Natural killer cell treated with Interleukin-12 subunit alpha and Interleukin-12 subunit beta and Interleukin-15 and Interleukin-18, amount 100 ng/mL, for 72 hours (primary cell): ENCODE measurements around the gene PIP5K1B. TPM values are rescaled to one million over a fixed set of nuclear protein-coding genes. Genes with fewer than 3 reads are reported as not detected.
"Not testable (repeated sequence)": the region's sequence is repeated elsewhere in the genome, so short reads cannot be mapped to it uniquely, and the experiment has no call there.

Source experiments
- ATAC-seq, 2 donors: fragments of 150-1000 bp; cut with Tn5 transposase in 1 of 2; sonication (Bioruptor Pico), chemical (Tn5 transposase) in 1 of 2; 2 replicates each; pipeline ENCODE4 v1.10.0; 2021
- DNase-seq: peaks from one replicate; pipeline ENCODE4 v3.0.0; 2022; ENCODE audit warnings: low spot score
- H3K27ac Mint-ChIP-seq, 2 donors: 1 replicate in 1 of 2; 2 replicates in 1 of 2; pipeline ENCODE4 v1.8.0; 2022; ENCODE audit warnings: mixed read lengths in 2 of 2, mild to moderate bottlenecking in 1 of 2, moderate library complexity in 1 of 2
- H3K27me3 Mint-ChIP-seq, 2 donors: 1 replicate in 1 of 2; 2 replicates in 1 of 2; pipeline ENCODE4 v1.8.0; 2022; ENCODE audit warnings: mixed read lengths in 2 of 2
- H3K36me3 Mint-ChIP-seq: one replicate; pipeline ENCODE4 v1.8.0; 2022; ENCODE audit warnings: mixed read lengths
- H3K4me1 Mint-ChIP-seq, 2 donors: 1 replicate in 1 of 2; 2 replicates in 1 of 2; pipeline ENCODE4 v1.8.0; 2022; ENCODE audit warnings: low read depth in 2 of 2, mixed read lengths in 2 of 2, mild to moderate bottlenecking in 1 of 2
- H3K4me3 Mint-ChIP-seq: one replicate; pipeline ENCODE4 v1.8.0; 2022; ENCODE audit warnings: mixed read lengths
- H3K9me3 Mint-ChIP-seq: 2 replicates; pipeline ENCODE4 v1.8.0; 2022; ENCODE audit warnings: mixed read lengths
- total RNA-seq, 2 donors: library from RNA; stranded (reverse); gene quantifications; one replicate each; pipeline ENCODE4 v1.2.3, GENCODE V29; 2022

Gene PIP5K1B
- total RNA-seq, 2 donors from 2014 or later = 0.24 to 0.73 TPM

- Mint-ChIP-seq H3K36me3 (no peaks in the 10 kb centered on the region), H3K9me3 (no peaks in the 10 kb centered on the region), H3K27ac (no peak overlapping the region), H3K27me3 (peaks cover 36 to 81% of the 10 kb centered on the region in 2 donors), H3K4me1 (no peaks in the 10 kb centered on the region), H3K4me3 (no peak overlapping the region)
- DNase-seq = no peak
- no peak for ATAC-seq
These were observed 6.0 kb upstream of the PIP5K1B start for GRCh38 chr9:68698943-68699509.

- not testable (repeated sequence) for H3K9me3 Mint-ChIP-seq, H3K36me3 Mint-ChIP-seq, DNase-seq, H3K27ac Mint-ChIP-seq, H3K4me1 Mint-ChIP-seq, H3K4me3 Mint-ChIP-seq, ATAC-seq
- H3K27me3 Mint-ChIP-seq = peaks cover 38 to 81% of the 10 kb centered on the region in 2 donors
These were observed 5.4 kb upstream of the PIP5K1B start for GRCh38 chr9:68699625-68700024.

- no peak overlapping the region for H3K27ac Mint-ChIP-seq
- H3K36me3 Mint-ChIP-seq = no peaks in the 10 kb centered on the region
- H3K4me1 Mint-ChIP-seq = peaks cover 11% of the 10 kb centered on the region in 2 donors
- peaks cover 50 to 75% of the 10 kb centered on the region in 2 donors for H3K27me3 Mint-ChIP-seq
- no peak for ATAC-seq
- H3K9me3 Mint-ChIP-seq = no peaks in the 10 kb centered on the region
- H3K4me3 Mint-ChIP-seq = no peak overlapping the region
- no peak for DNase-seq
These were observed 2.5 kb upstream of the PIP5K1B start for GRCh38 chr9:68702493-68702892.

- no peak overlapping the region for H3K4me3 Mint-ChIP-seq
These were observed 1.4 kb upstream of the PIP5K1B start for GRCh38 chr9:68703672-68704071.

GRCh38 chr9:68704498-68704813 is 584 bp upstream of the PIP5K1B start:
- Mint-ChIP-seq H3K27me3 (peaks cover 49 to 64% of the 10 kb centered on the region in 2 donors), H3K36me3 (no peaks in the 10 kb centered on the region), H3K4me1 (peaks cover 11% of the 10 kb centered on the region in 2 donors), H3K27ac (no peak overlapping the region), H3K9me3 (no peaks in the 10 kb centered on the region), H3K4me3 (peak overlapping the region; percentile 41)
- ATAC-seq (no peak), DNase-seq (no peak)

More at GRCh38 chr9:68703672-68704071, 1.4 kb upstream of the PIP5K1B start:
- Mint-ChIP-seq H3K27me3 (peaks cover 50 to 70% of the 10 kb centered on the region in 2 donors), H3K27ac (no peak overlapping the region), H3K36me3 (no peaks in the 10 kb centered on the region), H3K4me1 (peaks cover 11% of the 10 kb centered on the region in 2 donors), H3K9me3 (no peaks in the 10 kb centered on the region)
- ATAC-seq (no peak), DNase-seq (no peak)

- Mint-ChIP-seq H3K4me1 (peaks cover 11% of the 10 kb centered on the region in 2 donors), H3K9me3 (no peaks in the 10 kb centered on the region), H3K27me3 (peaks cover 47 to 57% of the 10 kb centered on the region in 2 donors), H3K4me3 (peak overlapping the region; percentile 74), H3K36me3 (no peaks in the 10 kb centered on the region), H3K27ac (no peak overlapping the region)
- DNase-seq (no peak), ATAC-seq (peak; percentile 11 to 14)
These were observed 707 bp downstream of the PIP5K1B start for GRCh38 chr9:68705531-68706362.

GRCh38 chr9:68706363-68707201 is 1.5 kb downstream of the PIP5K1B start:
- no peaks in the 10 kb centered on the region for H3K36me3 Mint-ChIP-seq
- no peak overlapping the region for H3K27ac Mint-ChIP-seq
- H3K4me1 Mint-ChIP-seq = peaks cover 11% of the 10 kb centered on the region in 2 donors
- H3K27me3 Mint-ChIP-seq = peaks cover 46 to 55% of the 10 kb centered on the region in 2 donors
- H3K9me3 Mint-ChIP-seq = no peaks in the 10 kb centered on the region
- DNase-seq (no peak), ATAC-seq (no peak)
- H3K4me3 Mint-ChIP-seq = peak overlapping the region; percentile 74

- Mint-ChIP-seq H3K36me3 (no peaks in the 10 kb centered on the region), H3K27ac (no peak overlapping the region), H3K9me3 (no peaks in the 10 kb centered on the region), H3K4me1 (peaks cover 11% of the 10 kb centered on the region in 2 donors), H3K4me3 (no peak overlapping the region), H3K27me3 (peaks cover 47 to 53% of the 10 kb centered on the region in 2 donors)
- DNase-seq = no peak
- no peak for ATAC-seq
These were observed 2.9 kb downstream of the PIP5K1B start for GRCh38 chr9:68707801-68708488.

GRCh38 chr9:68708513-68708912 is 3.5 kb downstream of the PIP5K1B start:
- Mint-ChIP-seq H3K36me3 (no peaks in the 10 kb centered on the region), H3K27ac (no peak overlapping the region), H3K4me3 (no peak overlapping the region), H3K27me3 (peaks cover 48 to 49% of the 10 kb centered on the region in 2 donors), H3K4me1 (peaks cover 11% of the 10 kb centered on the region in 2 donors), H3K9me3 (no peaks in the 10 kb centered on the region)
- ATAC-seq (no peak), DNase-seq (no peak)

GRCh38 chr9:68709291-68710110 is 4.5 kb downstream of the PIP5K1B start:
- no peak for DNase-seq
- Mint-ChIP-seq H3K36me3 (no peaks in the 10 kb centered on the region), H3K9me3 (no peaks in the 10 kb centered on the region), H3K4me3 (no peak overlapping the region), H3K27me3 (peaks cover 39 to 43% of the 10 kb centered on the region in 2 donors), H3K4me1 (peaks cover 11% of the 10 kb centered on the region in 2 donors), H3K27ac (no peak overlapping the region)
- ATAC-seq = no peak

- H3K27me3 Mint-ChIP-seq = peaks cover 37 to 43% of the 10 kb centered on the region in 2 donors
- H3K9me3 Mint-ChIP-seq = no peaks in the 10 kb centered on the region
- DNase-seq (no peak), ATAC-seq (no peak)
- H3K27ac Mint-ChIP-seq = no peak overlapping the region
- no peak overlapping the region for H3K4me3 Mint-ChIP-seq
- H3K4me1 Mint-ChIP-seq = peaks cover 11% of the 10 kb centered on the region in 2 donors
- H3K36me3 Mint-ChIP-seq = no peaks in the 10 kb centered on the region
These were observed 5.1 kb downstream of the PIP5K1B start for GRCh38 chr9:68710111-68710471.

- Mint-ChIP-seq H3K4me1 (peaks cover 4% of the 10 kb centered on the region in 2 donors), H3K27ac (no peak overlapping the region), H3K27me3 (peaks cover 32 to 49% of the 10 kb centered on the region in 2 donors), H3K36me3 (no peaks in the 10 kb centered on the region), H3K4me3 (no peak overlapping the region), H3K9me3 (no peaks in the 10 kb centered on the region)
- no peak for ATAC-seq
- DNase-seq = no peak
These were observed 6.2 kb downstream of the PIP5K1B start for GRCh38 chr9:68711281-68711680.

- Mint-ChIP-seq H3K4me1 (no peaks in the 10 kb centered on the region), H3K27me3 (peaks cover 27 to 42% of the 10 kb centered on the region in 2 donors), H3K9me3 (no peaks in the 10 kb centered on the region), H3K27ac (no peak overlapping the region), H3K36me3 (no peaks in the 10 kb centered on the region), H3K4me3 (no peak overlapping the region)
- ATAC-seq (no peak), DNase-seq (no peak)
These were observed 6.9 kb downstream of the PIP5K1B start for GRCh38 chr9:68711932-68712331.
